ENCODE data around the gene TRAT1.

The TRAT1 gene

DNA sequence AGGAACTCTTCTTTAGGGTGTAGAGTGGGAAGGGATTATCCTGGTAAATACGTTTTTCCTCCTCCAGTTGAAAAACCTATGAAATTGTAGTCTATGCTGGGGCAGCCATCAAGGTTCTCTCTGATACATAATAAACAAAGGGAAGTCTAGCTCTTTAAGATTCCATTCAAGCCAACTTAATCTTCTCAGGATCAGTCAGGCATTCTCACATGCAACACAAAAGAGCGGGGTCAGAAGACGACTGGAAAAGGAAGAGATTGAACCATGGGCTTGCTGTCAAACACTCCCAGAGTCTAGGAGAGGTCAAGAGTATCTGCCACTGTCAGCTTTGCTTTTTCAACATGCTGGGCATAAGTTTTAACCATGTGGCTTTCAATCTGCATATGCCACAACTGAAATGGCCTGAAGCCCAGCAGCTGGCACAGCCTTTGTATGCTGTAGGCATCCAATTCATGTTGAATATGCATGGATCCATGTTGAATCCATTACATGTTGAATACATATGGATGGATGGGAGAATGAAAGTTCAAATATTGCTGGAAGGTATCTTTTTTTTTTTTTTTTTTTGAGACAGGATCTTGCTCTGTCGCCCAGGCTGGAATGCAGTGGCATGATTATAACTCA, 8.5 kb downstream of the TRAT1 start:
- TF ChIP-seq, protein P1, sequence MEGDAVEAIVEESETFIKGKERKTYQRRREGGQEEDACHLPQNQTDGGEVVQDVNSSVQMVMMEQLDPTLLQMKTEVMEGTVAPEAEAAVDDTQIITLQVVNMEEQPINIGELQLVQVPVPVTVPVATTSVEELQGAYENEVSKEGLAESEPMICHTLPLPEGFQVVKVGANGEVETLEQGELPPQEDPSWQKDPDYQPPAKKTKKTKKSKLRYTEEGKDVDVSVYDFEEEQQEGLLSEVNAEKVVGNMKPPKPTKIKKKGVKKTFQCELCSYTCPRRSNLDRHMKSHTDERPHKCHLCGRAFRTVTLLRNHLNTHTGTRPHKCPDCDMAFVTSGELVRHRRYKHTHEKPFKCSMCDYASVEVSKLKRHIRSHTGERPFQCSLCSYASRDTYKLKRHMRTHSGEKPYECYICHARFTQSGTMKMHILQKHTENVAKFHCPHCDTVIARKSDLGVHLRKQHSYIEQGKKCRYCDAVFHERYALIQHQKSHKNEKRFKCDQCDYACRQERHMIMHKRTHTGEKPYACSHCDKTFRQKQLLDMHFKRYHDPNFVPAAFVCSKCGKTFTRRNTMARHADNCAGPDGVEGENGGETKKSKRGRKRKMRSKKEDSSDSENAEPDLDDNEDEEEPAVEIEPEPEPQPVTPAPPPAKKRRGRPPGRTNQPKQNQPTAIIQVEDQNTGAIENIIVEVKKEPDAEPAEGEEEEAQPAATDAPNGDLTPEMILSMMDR (IDR thresholded peaks at IDR 0.05; ENCODE audit: borderline replicate concordance, extremely low read depth, low read length, poor library complexity, severe bottlenecking) = no peak
- ATAC-seq (ENCODE audit: insufficient read depth, low read depth) = no peak
- Histone ChIP-seq H2AFZ (ENCODE audit: low read depth, low read length) (no peak overlapping the region), H3K4me2 (ENCODE audit: insufficient read depth, low read length) (peak overlapping the region; percentile 29; the same call in 1 of the 2 replicates), H4K20me1 (ENCODE audit: insufficient read depth, low read length) (peaks cover 38% of the 10 kb centered on the region), H3K9ac (ENCODE audit: low read depth, low read length) (no peak overlapping the region), H3K4me3 (ENCODE audit: low read depth in 1 of 2, low read length in 2 of 2) (0 out of 4 replicates have a peak overlapping the region, but pooled peaks of 1 of the 2 experiments have one; percentile 4), H3K27ac (ENCODE audit: low read length) (peak overlapping the region; percentile 40; the same call in 1 of the 2 replicates), H3K27me3 (ENCODE audit: insufficient read depth, low read length, poor library complexity) (no peaks in the 10 kb centered on the region), H3K9me3 (ENCODE audit: insufficient read depth, low read length, severe bottlenecking) (no peaks in the 10 kb centered on the region), H3K79me2 (ENCODE audit: insufficient read depth, low read length) (peaks cover 100% of the 10 kb centered on the region), H3K4me1 (ENCODE audit: insufficient read depth, low read length) (peaks cover 94% of the 10 kb centered on the region), H3K36me3 (ENCODE audit: insufficient read depth, low read length) (peaks cover 68% of the 10 kb centered on the region)
- no peak for DNase-seq

DNA sequence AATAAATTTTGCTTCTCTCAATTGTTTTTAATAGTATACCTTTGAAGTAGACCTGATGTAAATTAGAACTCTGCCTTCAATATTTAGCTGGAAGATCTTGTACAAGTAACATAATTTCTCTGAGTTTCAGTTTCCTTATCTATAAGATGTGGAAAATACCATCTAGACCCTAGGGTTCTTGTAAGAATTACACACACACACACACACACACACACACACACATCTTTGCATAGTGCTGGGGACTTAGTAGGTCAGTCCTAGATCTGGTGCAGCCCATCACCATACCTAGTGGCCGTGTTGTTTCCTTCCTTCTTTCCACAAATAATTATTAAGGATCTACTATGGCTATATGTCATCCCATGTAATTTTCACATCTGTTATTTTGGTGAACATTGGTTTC, 11.0 kb downstream of the TRAT1 start:
- ATAC-seq (ENCODE audit: insufficient read depth, low read depth) (no peak), DNase-seq (no peak)
- peaks cover 43% of the 10 kb centered on the region for H4K20me1 ChIP-seq (ENCODE audit: insufficient read depth, low read length)
- TF ChIP-seq, protein P1 (IDR thresholded peaks at IDR 0.05; ENCODE audit: borderline replicate concordance, extremely low read depth, low read length, poor library complexity, severe bottlenecking) = no peak
- TF ChIP-seq EZH2 (IDR thresholded peaks at IDR 0.05; ENCODE audit: borderline replicate concordance, low read depth, low read length, severe bottlenecking) = no peak
- H3K4me1 ChIP-seq (ENCODE audit: insufficient read depth, low read length) = peaks cover 79% of the 10 kb centered on the region
- no peaks in the 10 kb centered on the region for H3K9me3 ChIP-seq (ENCODE audit: insufficient read depth, low read length, severe bottlenecking)
- H2AFZ ChIP-seq (ENCODE audit: low read depth, low read length) = no peak overlapping the region
- H3K79me2 ChIP-seq (ENCODE audit: insufficient read depth, low read length) = peaks cover 100% of the 10 kb centered on the region
- no peak overlapping the region for H3K9ac ChIP-seq (ENCODE audit: low read depth, low read length)
- no peaks in the 10 kb centered on the region for H3K27me3 ChIP-seq (ENCODE audit: insufficient read depth, low read length, poor library complexity)
- H3K4me3 ChIP-seq (ENCODE audit: low read depth in 1 of 2, low read length in 2 of 2) = no peak overlapping the region
- peak overlapping the region; percentile 40; the same call in 1 of the 2 replicates for H3K4me2 ChIP-seq (ENCODE audit: insufficient read depth, low read length)
- H3K27ac ChIP-seq (ENCODE audit: low read length) = peak overlapping the region; percentile 41; the same call in 1 of the 2 replicates
- peaks cover 88% of the 10 kb centered on the region for H3K36me3 ChIP-seq (ENCODE audit: insufficient read depth, low read length)

DNA sequence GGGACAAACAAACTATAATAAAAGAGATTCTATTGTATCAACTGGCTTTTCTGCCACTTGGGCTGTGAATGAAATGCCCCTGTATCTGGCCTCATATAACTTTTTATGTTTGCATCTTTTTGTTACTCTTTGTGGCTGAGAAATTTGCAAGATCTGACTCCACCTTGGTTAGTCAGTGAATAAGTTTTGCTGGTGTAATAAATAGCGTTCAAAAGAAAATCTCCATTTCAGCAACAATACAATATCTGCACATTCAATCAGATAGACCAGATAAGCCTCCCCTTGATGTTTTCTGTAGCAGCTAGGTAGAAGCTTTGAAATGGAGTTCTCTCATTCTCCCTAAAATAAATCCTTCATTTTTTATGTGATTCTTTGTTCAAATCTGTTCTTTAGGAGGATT, 12.0 kb downstream of the TRAT1 start:
- Histone ChIP-seq H3K27me3 (ENCODE audit: insufficient read depth, low read length, poor library complexity) (no peaks in the 10 kb centered on the region), H3K79me2 (ENCODE audit: insufficient read depth, low read length) (peaks cover 99% of the 10 kb centered on the region), H3K9me3 (ENCODE audit: insufficient read depth, low read length, severe bottlenecking) (no peaks in the 10 kb centered on the region), H2AFZ (ENCODE audit: low read depth, low read length) (no peak overlapping the region), H3K27ac (ENCODE audit: low read length) (peak overlapping the region; percentile 24; the same call in 1 of the 2 replicates), H3K36me3 (ENCODE audit: insufficient read depth, low read length) (peaks cover 90% of the 10 kb centered on the region), H4K20me1 (ENCODE audit: insufficient read depth, low read length) (peaks cover 40% of the 10 kb centered on the region), H3K9ac (ENCODE audit: low read depth, low read length) (no peak overlapping the region), H3K4me2 (ENCODE audit: insufficient read depth, low read length) (peak overlapping the region; percentile 40), H3K4me3 (ENCODE audit: low read depth in 1 of 2, low read length in 2 of 2) (no peak overlapping the region), H3K4me1 (ENCODE audit: insufficient read depth, low read length) (peaks cover 69% of the 10 kb centered on the region)
- DNase-seq (no peak), ATAC-seq (ENCODE audit: insufficient read depth, low read depth) (peak; percentile 66)
- no peak for TF ChIP-seq EZH2 (IDR thresholded peaks at IDR 0.05; ENCODE audit: borderline replicate concordance, low read depth, low read length, severe bottlenecking)
- TF ChIP-seq, protein P1 (IDR thresholded peaks at IDR 0.05; ENCODE audit: borderline replicate concordance, extremely low read depth, low read length, poor library complexity, severe bottlenecking) = no peak

All from DND-41 (cell line).